AG09309 (cell line): ENCODE measurements around the gene FZD7.

Experiments
- DNase-seq: peaks from one replicate; pipeline ENCODE4 v3.0.0-alpha.2; 2010; ENCODE audit warnings: low read depth
- H3K4me3 ChIP-seq: 2 replicates; pipeline ENCODE4 v1.5.1; 2011; ENCODE audit warnings: mild to moderate bottlenecking, low read depth, low read length, moderate library complexity; ENCODE audit not compliant: control insufficient read depth
- TF ChIP-seq, protein P1 (sequence below): IDR thresholded peaks from 2 replicates; pipeline ENCODE4 v1.5.1; 2011; ENCODE audit warnings: mild to moderate bottlenecking, low read depth, low read length, inconsistent platforms; ENCODE audit not compliant: insufficient read depth, control insufficient read depth; ENCODE audit errors: missing control alignments

FZD7 gene

DNA sequence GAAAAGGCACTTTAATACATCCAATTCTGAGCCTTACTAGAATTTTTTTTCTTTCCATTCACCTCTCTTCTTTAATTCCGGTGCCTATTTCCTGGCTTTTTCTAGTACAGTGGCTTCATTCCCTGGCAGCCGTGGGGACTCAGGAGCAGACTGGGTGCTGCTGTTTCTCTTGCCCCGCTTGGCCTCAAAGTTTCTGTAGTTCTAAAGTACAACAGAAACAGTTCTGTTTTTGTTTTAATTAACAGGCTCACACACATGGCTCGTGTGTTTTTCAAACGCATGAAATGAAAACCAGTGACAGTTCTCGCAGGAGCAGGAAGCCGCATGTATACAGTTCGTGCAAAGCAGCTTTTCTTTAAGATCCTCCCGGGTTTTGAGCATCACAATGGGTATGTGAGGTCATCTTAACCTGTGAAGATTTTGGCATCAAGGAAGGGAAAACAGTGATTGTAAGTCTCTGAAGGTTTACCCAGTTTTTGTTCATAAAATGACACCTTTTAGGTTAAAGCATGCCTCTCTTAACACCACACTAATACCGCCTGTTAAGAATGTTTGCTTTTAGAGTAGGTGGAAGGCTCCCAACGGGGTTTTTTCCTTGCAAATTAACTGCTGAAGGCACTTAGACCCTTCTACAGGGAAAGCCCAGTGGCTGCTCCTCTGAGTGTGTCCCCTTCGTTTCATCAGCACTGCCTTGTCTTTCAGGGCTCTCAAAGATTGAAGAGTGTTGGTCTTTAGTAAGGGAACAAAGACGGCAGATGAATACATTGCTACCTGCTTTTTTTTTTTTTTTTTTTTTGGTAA, 5.8 kb downstream of the FZD7 start:
- no peak for DNase-seq
- H3K4me3 ChIP-seq: no peak overlapping the region
- TF ChIP-seq, protein P1, sequence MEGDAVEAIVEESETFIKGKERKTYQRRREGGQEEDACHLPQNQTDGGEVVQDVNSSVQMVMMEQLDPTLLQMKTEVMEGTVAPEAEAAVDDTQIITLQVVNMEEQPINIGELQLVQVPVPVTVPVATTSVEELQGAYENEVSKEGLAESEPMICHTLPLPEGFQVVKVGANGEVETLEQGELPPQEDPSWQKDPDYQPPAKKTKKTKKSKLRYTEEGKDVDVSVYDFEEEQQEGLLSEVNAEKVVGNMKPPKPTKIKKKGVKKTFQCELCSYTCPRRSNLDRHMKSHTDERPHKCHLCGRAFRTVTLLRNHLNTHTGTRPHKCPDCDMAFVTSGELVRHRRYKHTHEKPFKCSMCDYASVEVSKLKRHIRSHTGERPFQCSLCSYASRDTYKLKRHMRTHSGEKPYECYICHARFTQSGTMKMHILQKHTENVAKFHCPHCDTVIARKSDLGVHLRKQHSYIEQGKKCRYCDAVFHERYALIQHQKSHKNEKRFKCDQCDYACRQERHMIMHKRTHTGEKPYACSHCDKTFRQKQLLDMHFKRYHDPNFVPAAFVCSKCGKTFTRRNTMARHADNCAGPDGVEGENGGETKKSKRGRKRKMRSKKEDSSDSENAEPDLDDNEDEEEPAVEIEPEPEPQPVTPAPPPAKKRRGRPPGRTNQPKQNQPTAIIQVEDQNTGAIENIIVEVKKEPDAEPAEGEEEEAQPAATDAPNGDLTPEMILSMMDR: no peak

DNA sequence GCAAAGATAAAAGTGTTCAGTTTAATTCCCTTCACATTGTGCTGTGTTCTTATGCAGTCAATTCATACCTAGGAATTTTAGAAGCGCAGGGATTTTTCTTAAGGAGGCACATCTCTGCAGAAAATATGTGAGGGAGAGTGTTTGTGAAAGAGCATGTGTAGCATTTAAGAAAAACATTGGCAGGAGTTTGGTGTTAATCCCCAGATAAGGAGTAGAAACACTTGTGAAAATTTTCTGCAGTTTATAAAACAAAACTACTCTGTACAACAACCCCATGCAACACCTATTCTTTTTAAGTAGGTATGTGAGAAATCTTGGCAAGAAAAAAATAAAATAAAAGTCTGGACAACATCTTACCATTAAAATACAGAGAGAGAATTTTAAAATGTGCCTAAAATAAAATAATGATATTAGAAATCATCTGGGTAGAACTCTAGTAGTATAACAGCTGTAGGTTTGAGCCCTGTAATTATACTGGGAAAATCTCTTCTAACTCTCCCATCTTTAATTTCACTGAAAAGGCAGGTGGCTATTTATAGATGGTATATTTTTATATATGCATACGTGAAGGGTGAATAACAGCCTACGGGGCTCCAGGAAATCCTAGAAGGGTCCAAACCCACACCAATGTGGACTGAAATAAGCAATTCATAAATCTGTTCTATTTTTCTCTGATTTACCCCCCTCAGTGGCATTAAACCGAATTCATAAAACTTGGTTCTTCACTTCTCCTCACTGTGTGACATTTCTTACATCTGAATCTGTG, 6.6 kb downstream of the FZD7 start:
- H3K4me3 ChIP-seq: no peak overlapping the region
- TF ChIP-seq, protein P1: no peak
- no peak for DNase-seq

DNA sequence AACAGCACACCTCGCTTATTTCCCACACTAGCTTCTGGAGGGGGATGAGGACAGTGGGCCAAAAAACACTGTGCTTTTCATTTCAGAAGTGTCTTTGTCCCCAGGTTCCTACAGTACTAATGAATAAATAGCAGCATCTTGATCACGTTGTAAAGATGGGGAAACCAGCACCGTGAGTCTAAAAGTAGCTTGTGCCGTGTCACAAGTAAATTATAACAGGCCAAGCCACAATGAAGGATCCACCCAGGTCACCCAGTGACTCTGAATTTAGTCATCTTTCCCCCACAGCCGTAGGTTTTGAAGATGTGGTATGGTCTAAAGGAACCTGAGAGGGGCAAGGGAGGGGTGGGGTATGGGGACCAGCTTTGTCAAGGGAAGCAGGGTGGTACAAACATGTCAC, 8.8 kb downstream of the FZD7 start:
- DNase-seq: no peak
- TF ChIP-seq, protein P1: no peak
- H3K4me3 ChIP-seq: no peak overlapping the region

DNA sequence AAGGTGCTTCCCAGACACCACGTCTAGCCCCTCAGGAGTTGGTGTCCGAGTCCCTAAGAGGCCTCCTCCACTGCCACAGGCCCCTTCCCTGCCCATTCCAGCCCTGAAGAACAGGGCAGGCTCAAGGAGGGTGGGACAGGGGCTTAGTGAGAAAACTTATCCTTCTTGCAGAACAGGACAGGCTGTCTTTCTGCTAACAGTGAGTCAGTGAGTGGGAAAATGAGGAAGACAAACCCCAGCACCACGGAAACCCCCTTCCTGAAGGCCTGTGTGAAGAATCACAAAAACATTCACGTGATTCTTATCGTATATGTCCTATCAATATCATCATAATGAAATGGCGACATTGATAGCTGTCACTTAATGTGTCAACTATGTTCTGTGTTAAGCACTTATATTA, 9.8 kb downstream of the FZD7 start:
- no peak overlapping the region for H3K4me3 ChIP-seq
- DNase-seq: no peak
- TF ChIP-seq, protein P1: no peak

DNA sequence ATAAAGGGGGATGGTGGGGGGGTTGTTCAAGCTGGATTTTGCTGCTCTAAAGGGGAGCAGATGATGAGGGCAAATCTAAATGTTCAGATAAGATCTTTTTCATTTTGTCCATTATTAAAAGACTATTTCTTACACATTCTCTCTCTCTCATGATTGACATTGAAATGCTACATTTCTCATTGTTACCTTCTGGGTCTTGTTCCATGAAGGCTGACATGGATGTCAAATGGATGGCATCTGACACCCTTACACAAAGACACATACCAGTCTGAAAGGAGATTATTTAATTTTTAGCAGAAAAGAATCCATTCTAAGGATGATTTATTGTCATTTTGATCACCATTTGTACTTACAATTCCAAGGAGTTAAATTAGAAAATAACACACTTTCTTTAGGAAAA, 11.1 kb downstream of the FZD7 start:
- TF ChIP-seq, protein P1: no peak

DNA sequence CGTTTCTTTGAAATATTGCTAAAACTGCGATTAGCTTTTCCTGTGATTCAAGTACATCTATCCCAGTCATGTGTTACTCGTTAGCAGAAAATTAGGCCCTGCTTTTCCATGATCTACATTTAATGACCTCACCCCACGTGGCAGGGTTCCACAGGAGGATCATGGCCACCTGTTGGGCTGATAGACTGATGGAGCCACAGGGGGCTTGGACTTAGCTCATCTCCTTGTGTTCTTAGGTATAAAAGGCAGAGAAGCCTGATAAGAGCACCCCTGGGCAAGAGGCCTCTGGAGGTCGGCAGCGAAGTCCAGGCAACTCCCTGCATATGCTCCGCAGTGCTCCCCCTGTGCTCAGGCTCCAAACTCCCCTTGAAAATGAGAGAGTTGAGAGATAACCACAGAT, 12.9 kb downstream of the FZD7 start:
- H3K4me3 ChIP-seq: no peak overlapping the region
- TF ChIP-seq, protein P1: no peak
- no peak for DNase-seq

More for the DNA sequence above, 11.1 kb downstream of the FZD7 start:
- DNase-seq: no peak
- H3K4me3 ChIP-seq: no peak overlapping the region
